HT1080 (cell line): ENCODE results near the gene RNF34. TPM values are rescaled to one million over a fixed set of nuclear protein-coding genes. Genes with fewer than 3 reads are reported as not detected.

Experiments used
- DNase-seq: peaks from one replicate; pipeline ENCODE4 v3.0.0-alpha.2; 2015; ENCODE audit warnings: low read depth
- total RNA-seq: library from RNA; depleted of rRNA; stranded (reverse); fragments of >200 nt; shearing (Covaris generic); gene quantifications from 2 replicates; pipeline ENCODE4 v1.2.3, GENCODE V29; 2014

Gene RNF34
- total RNA-seq, 1 experiment from 2014 or later = 192 TPM

DNA sequence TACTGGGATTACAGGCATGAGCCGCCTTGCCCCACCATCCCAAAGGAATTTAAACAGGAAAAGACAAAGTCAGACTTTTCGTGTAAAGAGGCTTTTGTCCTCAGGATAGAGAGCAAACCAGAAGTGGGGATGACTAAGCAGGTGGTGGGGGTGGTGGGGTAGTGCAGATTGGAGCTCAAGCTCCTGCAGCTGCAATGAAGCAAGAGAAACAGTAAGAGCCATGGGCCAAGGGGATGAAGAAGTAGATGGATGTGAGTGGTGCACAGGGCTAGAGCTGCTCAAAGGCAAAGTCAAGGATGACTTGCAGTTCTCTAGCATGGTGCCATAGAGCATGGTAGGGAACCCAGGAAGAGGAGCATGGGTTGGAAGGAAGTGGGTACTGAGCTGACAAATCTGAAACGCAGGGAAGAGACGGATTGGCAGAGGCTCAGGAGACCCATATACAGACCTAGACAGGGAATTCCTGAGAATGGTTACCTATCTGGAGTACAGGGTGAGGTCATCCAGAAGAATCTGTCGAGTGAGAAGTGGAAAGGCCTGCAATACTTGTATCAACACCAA is 11.4 kb upstream of the RNF34 start:
- DNase-seq = peak; percentile 94

DNA sequence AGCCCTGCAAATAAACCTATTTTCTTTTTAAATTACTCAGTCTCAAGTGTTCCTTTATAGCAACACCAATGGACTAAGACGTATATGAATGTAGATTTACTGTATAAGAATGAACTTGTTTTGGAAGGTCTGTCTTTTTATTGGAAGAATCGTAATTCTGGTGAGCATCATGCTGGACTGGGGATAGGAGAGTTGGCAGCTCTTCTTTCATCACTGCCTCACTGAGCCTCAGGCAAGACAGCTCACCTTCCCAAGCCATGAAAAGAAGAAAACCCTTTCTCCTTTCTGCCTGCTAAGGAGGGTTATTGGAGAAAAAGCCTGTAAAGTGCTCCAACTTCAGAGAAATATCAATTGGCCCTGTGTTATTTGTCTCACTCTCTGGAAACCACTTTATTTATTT is 9.1 kb upstream of the RNF34 start:
- DNase-seq = no peak

DNA sequence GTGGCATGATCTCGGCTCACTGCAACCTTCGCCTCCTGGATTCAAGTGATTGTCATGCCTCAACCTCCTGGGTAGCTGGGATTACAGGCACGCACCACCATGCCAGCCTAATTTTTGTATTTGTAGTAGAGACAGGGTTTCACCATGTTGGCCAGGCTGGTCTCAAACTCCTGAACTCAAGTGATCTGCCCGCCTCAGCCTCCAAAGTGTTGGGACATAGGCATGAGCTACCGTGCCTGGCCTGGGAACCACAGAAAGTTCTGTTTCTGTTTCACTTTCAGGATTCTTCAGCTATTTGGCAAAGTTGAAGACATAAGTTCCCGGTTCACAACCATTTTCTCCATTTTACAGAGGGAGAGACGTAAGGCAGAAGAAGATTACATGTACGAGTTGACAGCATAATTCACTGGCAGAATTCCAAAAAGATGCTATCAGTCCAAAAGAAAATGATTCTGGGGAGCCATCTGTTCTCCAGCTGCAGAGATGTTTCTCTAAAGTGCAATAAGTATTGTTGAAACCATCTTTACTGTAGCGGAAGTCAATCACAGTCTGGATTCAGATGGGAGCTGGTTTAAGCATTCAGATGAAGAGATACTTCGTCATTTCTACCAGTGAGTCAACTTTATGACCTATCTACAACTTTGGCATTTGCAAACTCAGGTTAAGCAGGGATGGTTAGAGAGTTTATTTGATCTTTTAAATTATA is 8.1 kb upstream of the RNF34 start:
- DNase-seq = no peak

DNA sequence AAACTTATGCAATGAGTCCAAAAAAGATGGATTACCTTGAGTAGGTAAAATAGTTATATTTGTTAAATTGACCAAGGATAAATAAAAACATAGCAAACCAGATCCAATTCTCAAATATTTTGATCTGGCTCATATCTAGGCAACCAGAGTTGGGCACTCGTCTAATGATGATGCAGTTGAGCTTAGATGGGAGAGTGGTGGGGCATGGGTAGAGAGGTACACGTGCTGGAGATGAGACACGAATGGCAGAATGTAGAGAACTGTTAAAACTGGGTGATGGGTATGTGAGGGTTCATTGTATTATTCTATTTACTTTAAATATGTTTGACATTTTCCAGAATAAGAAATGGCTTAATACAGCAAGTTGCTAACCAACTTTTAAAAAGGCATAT is 7.6 kb upstream of the RNF34 start:
- DNase-seq = no peak

DNA sequence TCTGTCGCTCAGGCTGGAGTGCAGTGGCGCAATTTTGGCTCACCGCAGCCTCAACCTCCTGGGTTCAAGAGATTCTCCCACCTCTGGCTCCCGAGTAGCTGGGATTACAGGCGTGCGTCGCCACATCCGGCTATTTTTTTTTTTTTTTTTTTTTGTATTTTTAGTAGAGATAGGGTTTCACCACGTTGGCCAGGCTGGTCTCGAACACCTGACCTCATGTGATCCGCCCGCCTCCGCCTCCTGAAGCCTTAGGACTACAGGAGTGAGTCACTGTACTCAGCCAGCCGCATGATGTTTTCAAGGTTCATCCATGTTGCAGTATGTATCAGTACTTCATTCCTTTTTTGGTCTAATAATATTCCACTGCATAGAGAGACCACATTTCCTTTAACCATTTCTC is 2.4 kb upstream of the RNF34 start:
- DNase-seq = no peak

DNA sequence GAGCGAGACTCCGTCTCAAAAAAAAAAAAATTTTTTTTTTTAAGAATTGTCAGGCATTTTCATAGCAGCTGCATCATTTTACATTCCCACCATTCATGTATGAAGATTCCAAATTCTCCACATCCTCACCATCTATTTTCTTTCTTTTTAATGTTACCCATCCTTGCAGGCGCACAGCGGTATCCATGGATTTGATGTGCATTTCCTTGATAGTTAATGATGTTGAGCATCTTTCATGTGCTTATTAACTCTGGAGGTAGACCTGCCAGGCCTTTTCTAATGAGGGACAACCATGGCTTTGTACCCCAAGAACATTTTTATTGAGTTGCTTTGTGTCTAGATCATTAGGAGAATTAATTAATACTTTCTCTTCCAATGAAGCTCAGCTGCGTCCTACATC is 1.6 kb upstream of the RNF34 start:
- DNase-seq = no peak

DNA sequence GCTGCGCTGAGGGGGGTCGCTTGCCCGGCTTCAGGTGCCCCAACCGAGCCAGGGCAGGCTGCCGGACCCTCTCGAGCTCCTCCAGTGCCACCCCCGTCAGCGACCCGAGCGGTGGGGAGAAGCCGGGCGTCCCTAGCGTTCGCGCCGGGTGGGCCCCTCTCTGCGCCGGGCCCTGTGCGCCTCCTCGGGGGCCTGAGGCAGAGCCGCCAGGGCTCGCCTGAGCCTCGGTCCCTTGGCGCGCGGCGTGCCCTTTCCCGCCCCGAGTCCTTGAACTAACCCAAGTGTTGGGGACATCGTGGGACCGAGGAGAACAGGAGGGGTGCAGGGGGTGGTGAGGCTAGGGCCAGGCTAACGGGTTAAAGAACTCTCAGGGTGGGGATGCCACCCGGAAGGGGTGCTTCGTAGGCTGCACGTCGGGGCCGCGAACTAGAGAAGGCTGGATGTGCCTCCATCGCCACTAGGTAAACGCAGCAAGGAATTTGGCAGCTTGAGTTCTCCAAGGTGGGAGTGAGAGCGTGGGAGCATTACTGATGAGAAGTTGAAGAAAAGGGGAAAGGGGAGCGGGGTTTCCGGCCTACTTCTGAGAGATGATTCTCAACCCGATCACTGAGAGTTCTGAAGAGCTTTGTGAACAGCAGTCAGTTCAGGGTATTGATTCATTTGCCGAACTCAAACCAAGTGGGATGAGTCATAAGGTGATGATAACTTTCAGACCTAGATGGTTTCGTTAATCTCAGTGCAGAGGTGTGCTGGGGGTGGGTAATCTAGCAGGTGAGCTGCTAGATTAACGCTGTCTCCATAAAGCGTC is 618 bp downstream of the RNF34 start:
- DNase-seq = peak; percentile 50

DNA sequence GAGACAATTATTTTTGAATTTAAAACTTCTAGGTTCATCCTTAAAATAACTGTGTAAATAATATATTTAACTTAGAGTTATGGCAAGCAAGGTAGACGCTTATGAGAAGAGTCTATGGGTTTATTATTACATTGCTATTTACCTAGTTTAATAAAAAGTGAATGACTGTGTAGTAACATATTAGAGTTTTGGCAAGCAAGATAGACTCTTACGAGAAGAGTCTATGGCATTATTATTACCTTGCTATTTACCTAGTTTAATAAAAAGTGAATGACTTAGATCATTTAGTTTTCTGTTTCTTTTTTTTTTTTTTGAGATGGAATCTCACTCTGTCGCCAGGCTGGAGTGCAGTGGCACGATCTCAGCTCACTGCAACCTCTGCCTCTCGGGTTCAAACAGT is 3.8 kb downstream of the RNF34 start:
- DNase-seq = no peak

DNA sequence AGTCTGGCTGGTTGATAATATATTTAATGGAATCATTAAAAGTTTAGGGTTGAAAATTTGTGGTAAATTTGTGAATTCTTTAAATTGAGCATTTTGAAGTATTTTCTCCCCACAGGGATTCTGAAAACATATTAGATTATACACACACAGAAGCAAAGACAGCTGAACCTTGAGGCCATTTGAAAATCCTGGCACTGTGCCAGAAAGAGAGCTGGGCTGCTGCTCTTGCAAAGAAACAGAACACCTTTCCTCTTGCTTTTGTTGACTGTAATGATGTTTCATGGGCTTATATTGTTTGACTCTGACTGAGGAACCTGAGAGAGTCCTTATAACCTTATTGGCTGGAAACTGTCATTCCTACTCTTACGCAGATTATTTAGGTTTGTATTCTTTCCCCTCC is 4.8 kb downstream of the RNF34 start:
- no peak for DNase-seq

DNA sequence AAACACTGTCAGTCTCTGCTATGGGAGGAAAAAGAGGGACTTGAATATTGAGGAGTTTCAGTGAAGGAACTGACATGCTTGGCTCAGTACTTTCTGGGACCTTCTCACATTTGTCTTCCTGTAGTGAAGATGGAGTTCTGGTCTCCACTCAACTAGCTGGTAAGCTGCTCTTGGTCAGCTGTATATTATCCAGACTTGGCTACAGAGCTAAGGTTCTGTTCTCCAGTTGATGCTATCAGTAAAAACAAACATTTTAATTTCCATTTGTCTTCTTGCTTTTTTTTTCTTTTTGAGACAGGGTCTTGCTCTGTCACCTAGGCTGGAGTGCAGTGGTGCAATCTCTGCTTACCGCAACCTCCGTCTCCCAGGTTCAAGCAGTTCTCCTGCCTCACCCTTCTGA is 5.3 kb downstream of the RNF34 start:
- no peak for DNase-seq

DNA sequence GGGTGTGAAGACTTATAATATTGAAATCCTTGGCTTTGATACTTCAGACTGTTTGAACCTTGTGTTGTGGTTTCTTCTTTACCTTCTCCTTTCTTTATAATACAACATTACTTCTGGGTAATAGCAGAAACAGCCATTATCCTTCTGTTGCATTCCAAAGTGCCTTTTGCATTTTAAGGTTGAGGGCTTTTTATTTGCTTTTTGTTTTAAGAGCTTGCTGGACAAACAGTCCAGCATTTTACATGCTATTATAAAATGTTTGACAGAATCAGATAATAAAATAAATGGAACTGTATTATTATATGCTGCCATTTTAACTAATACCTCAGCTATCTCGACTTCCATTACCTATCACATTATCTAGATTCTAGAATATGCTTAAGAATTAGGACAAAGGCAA is 14.0 kb downstream of the RNF34 start:
- no peak for DNase-seq

DNA sequence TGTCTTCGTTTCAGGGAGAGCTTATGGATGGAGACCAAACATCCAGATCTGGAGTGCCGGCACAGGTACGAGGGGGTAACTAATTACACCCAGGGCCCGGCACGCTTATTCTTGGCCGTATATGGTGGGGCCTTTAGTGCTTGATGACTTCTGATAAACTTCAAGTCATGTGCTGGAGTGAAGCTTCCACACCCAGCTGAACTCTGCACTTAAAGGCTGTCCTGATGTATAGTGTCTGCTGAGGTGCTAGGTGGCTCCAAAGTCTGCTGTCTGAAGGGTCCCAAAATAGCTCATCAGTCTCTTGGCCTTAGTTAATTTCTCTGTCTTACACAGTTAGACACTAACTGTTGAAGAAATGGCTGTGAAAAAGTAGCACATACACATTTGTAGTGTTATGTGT is 17.9 kb downstream of the RNF34 start:
- DNase-seq = no peak

DNA sequence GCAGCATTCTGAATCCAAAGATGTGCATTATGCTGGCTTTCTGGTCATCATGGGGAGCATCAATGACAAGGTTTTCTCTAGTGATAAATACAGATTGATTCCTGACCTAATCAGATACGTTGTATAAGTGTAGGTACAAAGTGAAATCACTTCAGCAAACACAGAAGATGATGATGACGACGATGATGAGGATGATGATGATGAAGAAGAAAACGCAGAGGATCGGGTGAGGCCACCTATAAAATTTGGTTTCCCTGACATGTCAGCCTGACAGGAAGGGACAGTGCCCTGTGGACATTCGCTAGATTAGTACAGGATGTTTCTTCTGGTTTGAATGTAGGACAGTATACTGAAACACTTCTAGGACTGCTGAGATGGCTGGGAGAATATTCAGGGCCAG is 20.2 kb downstream of the RNF34 start:
- DNase-seq = no peak

DNA sequence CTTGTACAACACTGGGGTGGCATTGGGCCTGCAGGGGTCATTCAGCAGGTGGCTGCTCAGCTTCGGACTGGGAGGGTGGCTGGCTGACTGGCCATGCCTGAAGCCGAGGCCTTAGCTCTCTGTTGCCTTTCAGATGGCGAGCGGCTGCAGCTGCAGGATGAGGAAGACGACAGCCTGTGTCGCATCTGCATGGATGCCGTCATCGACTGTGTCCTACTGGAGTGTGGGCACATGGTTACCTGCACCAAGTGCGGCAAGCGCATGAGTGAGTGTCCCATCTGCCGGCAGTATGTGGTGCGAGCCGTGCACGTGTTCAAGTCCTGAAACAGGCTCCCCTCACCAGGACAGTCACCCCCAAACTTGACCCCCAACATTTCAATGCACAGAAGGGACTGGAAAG is 23.3 kb downstream of the RNF34 start:
- DNase-seq = no peak

DNA sequence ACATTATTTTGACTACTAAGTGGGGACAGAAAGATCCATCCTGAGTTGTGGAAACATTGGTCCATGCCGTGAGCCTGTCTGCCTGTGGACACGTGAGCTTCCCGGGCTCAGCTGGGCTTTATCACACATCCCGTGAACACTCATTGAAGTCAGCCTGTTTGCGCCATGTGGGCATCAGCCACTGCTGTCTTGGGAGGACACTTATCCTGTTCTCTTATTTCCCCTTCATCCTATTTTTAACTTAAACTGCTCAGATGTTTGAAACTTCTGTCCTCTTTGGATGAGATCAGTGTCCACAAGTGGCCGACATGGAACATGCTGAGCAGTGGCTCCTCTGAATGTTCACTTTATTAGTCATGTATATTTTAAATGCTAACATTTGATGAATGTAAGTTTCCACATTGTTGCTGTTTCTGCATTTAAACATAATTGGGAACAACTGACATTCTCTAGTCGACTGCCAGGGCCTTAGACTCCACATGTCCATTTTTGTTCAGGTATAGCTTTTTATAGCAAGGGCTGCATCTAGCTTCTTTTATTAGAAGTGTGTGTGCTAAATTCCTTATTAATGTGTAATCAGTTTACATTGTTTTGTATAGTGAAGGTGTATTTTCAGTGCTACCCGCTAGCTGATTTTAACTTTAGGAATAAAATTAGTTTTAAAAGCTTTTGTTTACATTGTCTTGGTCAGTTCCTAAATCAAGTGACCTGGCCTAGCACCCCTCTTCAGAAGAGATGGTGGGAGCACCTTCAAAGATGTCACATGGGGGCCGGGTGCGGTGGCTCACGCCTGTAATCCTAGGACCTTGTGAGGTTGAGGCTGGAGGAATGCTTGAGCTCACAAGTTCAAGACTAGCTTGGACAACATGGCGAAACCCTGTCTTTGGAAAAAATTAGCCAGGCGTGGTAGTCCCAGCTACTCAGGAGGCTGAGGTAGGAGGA is 24.0 kb downstream of the RNF34 start:
- no peak for DNase-seq

DNA sequence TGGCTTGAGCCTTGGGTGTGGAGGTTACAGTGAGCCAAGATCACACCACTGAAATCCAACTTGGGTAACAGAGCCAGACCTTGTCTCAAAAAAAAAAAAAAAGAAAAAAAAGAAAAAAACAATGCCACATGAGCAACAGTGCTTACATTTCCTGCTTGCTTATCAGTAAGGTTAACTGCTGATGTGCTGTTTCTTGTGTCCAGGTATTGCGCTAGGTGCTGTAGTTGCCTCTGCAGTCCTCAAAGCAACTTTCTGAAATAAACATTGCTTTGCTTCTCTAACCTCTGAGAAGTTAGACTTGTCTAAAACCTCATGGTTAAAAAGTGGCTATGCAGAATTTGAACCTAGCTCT is 24.7 kb downstream of the RNF34 start:
- no peak for DNase-seq

DNA sequence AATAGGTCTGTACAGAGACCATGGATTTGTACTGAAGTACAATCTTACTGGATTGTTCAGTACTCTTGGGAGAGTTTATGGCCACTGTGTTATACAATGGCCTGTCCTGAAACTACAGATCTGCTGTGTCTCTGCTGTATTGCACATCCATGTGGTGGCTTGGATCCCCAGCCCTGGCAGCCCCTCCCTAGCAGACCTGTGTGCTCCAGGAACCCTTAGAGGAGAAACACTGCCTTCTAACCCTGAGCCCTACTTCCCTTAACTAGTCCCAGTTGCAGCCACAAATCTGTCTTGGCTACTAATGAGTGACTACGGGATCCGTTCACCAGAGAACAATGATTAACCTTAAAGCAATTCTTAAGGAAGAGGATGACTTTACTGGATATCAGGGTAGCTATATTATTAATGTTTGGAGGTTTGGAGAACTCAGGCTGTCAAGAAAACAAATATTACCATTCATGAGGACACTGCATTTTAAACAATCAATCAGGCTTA is 27.7 kb downstream of the RNF34 start:
- no peak for DNase-seq

DNA sequence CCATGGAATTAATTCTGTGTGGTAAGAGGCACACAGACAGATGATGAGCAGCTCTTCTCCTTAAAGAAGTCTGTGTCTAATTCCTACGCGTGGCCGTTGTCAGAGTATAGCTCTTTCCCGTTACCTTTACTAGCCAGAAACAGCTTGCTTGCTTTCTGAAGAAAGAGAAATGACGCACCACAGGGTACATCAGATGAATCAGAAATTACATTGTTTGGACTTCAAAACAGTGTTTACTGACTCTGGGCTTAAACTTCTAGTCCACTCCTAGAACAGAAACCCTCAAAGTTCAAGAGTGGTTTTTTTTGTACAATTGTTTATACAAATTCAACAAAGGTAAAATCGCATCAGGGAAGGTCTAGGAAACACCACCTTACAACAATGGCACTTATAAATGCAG is 29.0 kb downstream of the RNF34 start:
- no peak for DNase-seq

DNA sequence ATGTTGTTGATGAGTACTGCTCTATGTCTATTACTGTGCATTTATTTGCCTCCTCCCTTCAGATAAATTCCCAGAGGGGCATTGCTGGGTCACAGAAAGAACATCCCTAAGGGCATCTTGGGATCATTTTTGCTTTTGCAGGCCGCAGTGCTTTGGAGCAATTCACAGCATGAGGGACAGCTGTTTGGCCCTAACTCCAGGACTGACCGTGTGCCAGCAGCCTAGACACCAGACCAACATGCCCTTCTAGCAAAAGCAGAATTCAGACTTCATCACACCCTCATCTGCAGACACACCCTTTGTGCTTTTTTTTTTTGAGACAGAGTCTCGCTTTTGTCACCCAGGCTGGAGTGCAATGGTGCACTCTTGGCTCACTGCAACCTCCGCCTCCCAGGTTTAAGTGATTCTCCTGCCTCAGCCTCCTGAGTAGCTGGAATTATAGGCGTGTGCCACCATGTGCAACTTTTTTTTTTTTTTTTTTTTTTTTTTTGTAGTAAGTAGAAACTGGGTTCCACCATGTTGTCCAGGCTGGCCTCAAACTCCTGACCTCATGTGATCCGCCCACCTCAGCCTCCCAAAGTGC is 31.0 kb downstream of the RNF34 start:
- no peak for DNase-seq

DNA sequence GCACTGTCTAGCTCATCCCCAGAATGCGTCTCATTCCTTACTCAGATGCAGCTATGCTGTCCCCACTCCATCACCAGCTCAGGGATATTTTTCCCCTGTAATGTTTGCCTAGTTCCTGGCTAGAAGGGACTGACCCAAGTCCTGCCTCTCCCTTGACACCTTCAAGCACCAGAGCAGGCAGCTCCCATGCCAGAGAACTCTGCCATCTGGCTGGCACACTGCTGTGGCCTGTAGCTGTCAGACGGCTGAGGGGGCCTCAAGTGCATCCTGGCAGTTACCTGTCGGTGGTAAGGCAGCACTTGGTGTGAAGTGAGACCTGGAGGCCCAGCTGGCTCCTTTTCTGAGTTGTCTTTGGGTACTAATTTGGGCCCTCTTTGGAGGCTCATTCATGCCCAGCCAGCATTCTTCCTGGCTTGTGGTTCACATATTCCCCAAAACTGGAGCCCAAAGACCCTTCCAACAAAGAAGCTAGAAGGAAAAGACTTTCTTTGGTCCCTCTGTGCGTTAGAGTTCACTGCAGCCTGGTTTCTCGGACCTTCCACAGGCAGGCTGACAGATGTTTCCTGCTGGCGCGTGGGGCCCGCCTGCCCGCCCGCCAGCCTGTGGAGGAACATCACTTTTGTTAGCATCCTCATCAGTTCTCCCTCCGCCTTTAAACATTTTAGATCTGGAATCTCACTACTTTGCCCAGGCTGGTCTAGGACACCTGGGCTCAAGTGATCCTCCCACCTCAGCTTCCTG is 33.0 kb downstream of the RNF34 start:
- DNase-seq = no peak

DNA sequence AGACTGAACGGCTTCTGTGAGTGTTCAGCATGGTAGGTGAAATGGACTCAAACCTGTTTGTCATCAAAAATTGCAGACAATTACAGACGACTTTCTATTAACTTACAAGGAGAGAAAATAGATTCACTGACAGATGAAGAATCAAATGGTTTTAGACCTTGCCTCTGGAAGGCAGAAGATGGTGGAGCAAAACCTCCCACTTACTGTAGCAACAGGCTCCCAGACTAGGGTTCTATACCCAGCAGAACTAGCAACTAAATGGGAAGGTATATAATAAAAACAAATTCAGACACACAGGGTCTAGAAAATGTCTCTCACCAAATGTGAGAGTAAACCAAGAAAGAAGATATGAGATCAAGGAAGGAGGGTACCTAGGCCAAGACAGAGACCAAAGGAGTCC is 36.8 kb downstream of the RNF34 start:
- no peak for DNase-seq
